GM18873 (cell line): ENCODE measurements around the gene JAKMIP1.
"Not testable (repeated sequence)": the region's sequence is repeated elsewhere in the genome, so short reads cannot be mapped to it uniquely, and the experiment has no call there.

ENCODE experiments used
- ATAC-seq: cut with Tn5 transposase; IDR thresholded peaks from one replicate; pipeline ENCODE4 v1.9.1; 2021; ENCODE audit warnings: mild to moderate bottlenecking, moderate library complexity, moderate number of reproducible peaks; ENCODE audit not compliant: unreplicated experiment, low FRiP score

JAKMIP1 gene

GRCh38 chr4:6023731-6024130 lies 176.6 kb downstream of the JAKMIP1 start:
- no peak for ATAC-seq

- ATAC-seq, result no peak
These were observed 177.6 kb downstream of the JAKMIP1 start for GRCh38 chr4:6022607-6023288.

GRCh38 chr4:6021831-6022606 lies 178.3 kb downstream of the JAKMIP1 start:
- ATAC-seq, result no peak

- ATAC-seq, result no peak
These were observed 179.7 kb downstream of the JAKMIP1 start for GRCh38 chr4:6020613-6021012.

- ATAC-seq, result no peak
These were observed 180.8 kb downstream of the JAKMIP1 start for GRCh38 chr4:6019316-6020263.

- no peak for ATAC-seq
These were observed 182.0 kb downstream of the JAKMIP1 start, which contains the start of gene C4orf50 for GRCh38 chr4:6018331-6018730. Gene C4orf50 (minus strand): TSS chr4:6018431.

- no peak for ATAC-seq
These were observed 182.5 kb downstream of the JAKMIP1 start for GRCh38 chr4:6017800-6018199.

GRCh38 chr4:6017030-6017429 lies 183.3 kb downstream of the JAKMIP1 start:
- no peak for ATAC-seq

- no peak for ATAC-seq
These were observed 186.8 kb downstream of the JAKMIP1 start for GRCh38 chr4:6013564-6013963.

- ATAC-seq, result no peak
These were observed 188.1 kb downstream of the JAKMIP1 start for GRCh38 chr4:6012200-6012599.

GRCh38 chr4:6011686-6012085 lies 188.7 kb downstream of the JAKMIP1 start:
- no peak for ATAC-seq

GRCh38 chr4:6011271-6011671 lies 189.1 kb downstream of the JAKMIP1 start:
- ATAC-seq, result no peak

- no peak for ATAC-seq
These were observed 189.6 kb downstream of the JAKMIP1 start for GRCh38 chr4:6010789-6011188.

GRCh38 chr4:6009452-6009851 lies 190.9 kb downstream of the JAKMIP1 start:
- ATAC-seq, result no peak

- no peak for ATAC-seq
These were observed 191.5 kb downstream of the JAKMIP1 start for GRCh38 chr4:6008766-6009385.

- ATAC-seq, result no peak
These were observed 192.2 kb downstream of the JAKMIP1 start for GRCh38 chr4:6008092-6008551.

GRCh38 chr4:6005175-6005574 lies 195.2 kb downstream of the JAKMIP1 start:
- no peak for ATAC-seq

- ATAC-seq, result not testable (repeated sequence)
These were observed 196.9 kb downstream of the JAKMIP1 start for GRCh38 chr4:6003485-6003884.

- no peak for ATAC-seq
These were observed 197.4 kb downstream of the JAKMIP1 start for GRCh38 chr4:6002926-6003325.

- ATAC-seq, result no peak
These were observed 197.9 kb downstream of the JAKMIP1 start for GRCh38 chr4:6002492-6002833.
